GM13977 (cell line): ENCODE measurements around the gene XDH.

ENCODE experiments used
- DNase-seq: peaks from one replicate; pipeline ENCODE4 v3.0.0; 2012; ENCODE audit warnings: low spot score
- CTCF ChIP-seq: IDR thresholded peaks from 2 replicates; pipeline ENCODE4 v1.5.1; 2012; ENCODE audit warnings: mild to moderate bottlenecking, control low read depth; ENCODE audit not compliant: insufficient read depth; ENCODE audit errors: extremely low read depth, missing control alignments
- in situ Hi-C: fragments of 300-500 bp; cut with MboI; formaldehyde crosslinking; loops from one replicate; pipeline ENCODE4 v1.12.0; 2022; ENCODE audit warnings: low sequenced_read_pairs, low pct_unique_long_range_greater_than_20kb, mixed read lengths, inconsistent platforms; ENCODE audit not compliant: unreplicated experiment

XDH gene

GRCh38 chr2:31390324-31390723 is 24.2 kb downstream of the XDH start:
- DNase-seq = no peak
- in situ Hi-C loops = no loop called here

GRCh38 chr2:31388736-31389135 is 25.8 kb downstream of the XDH start:
- DNase-seq = no peak
- in situ Hi-C loops = no loop called here
- TF ChIP-seq CTCF = no peak

More at GRCh38 chr2:31390324-31390723, 24.2 kb downstream of the XDH start:
- TF ChIP-seq CTCF = no peak

- no peak for DNase-seq
- in situ Hi-C loops = no loop called here
- TF ChIP-seq CTCF = no peak
Observed at GRCh38 chr2:31387850-31388249, 26.7 kb downstream of the XDH start.

- TF ChIP-seq CTCF = peak; percentile 30
- no peak for DNase-seq
- in situ Hi-C loops = no loop called here
Observed at GRCh38 chr2:31386648-31387047, 27.9 kb downstream of the XDH start.

GRCh38 chr2:31386172-31386571 is 28.4 kb downstream of the XDH start:
- in situ Hi-C loops = no loop called here
- no peak for DNase-seq
- no peak for TF ChIP-seq CTCF

- no peak for DNase-seq
- in situ Hi-C loops = no loop called here
- TF ChIP-seq CTCF = no peak
Observed at GRCh38 chr2:31384771-31385276, 29.7 kb downstream of the XDH start.

GRCh38 chr2:31384351-31384750 is 30.2 kb downstream of the XDH start:
- peak; percentile 28 for DNase-seq
- in situ Hi-C loops = no loop called here
- TF ChIP-seq CTCF = no peak
